Measurements from ENCODE around the gene NPAS3.

Gene NPAS3

GRCh38 chr14:32985866-32986265, 47.2 kb downstream of the NPAS3 start:
- TF ChIP-seq CTCF (IDR thresholded peaks at IDR 0.05; ENCODE audit: insufficient read depth, low read depth, low read length, missing control alignments): no peak
- no peak for DNase-seq (ENCODE audit: low read depth)
- no peak overlapping the region for H3K4me3 ChIP-seq (ENCODE audit: low read length)

- DNase-seq (ENCODE audit: low read depth): no peak
- H3K4me3 ChIP-seq (ENCODE audit: low read length): no peak overlapping the region
Measured at GRCh38 chr14:32986791-32987540, 48.3 kb downstream of the NPAS3 start.

GRCh38 chr14:32991691-32992090, 53.0 kb downstream of the NPAS3 start:
- TF ChIP-seq CTCF (IDR thresholded peaks at IDR 0.05; ENCODE audit: insufficient read depth, low read depth, low read length, missing control alignments): no peak
- DNase-seq (ENCODE audit: low read depth): no peak
- no peak overlapping the region for H3K4me3 ChIP-seq (ENCODE audit: low read length)

More at GRCh38 chr14:32986791-32987540, 48.3 kb downstream of the NPAS3 start:
- TF ChIP-seq CTCF (IDR thresholded peaks at IDR 0.05; ENCODE audit: insufficient read depth, low read depth, low read length, missing control alignments): no peak

- TF ChIP-seq CTCF (IDR thresholded peaks at IDR 0.05; ENCODE audit: insufficient read depth, low read depth, low read length, missing control alignments): no peak
- DNase-seq (ENCODE audit: low read depth): no peak
- H3K4me3 ChIP-seq (ENCODE audit: low read length): no peak overlapping the region
Measured at GRCh38 chr14:32993921-32994320, 55.2 kb downstream of the NPAS3 start.

- no peak for TF ChIP-seq CTCF (IDR thresholded peaks at IDR 0.05; ENCODE audit: insufficient read depth, low read depth, low read length, missing control alignments)
- DNase-seq (ENCODE audit: low read depth): peak; percentile 6
- no peak overlapping the region for H3K4me3 ChIP-seq (ENCODE audit: low read length)
Measured at GRCh38 chr14:32996343-32996742, 57.7 kb downstream of the NPAS3 start.

- TF ChIP-seq CTCF (IDR thresholded peaks at IDR 0.05; ENCODE audit: insufficient read depth, low read depth, low read length, missing control alignments): peak; percentile 47
- no peak overlapping the region for H3K4me3 ChIP-seq (ENCODE audit: low read length)
- DNase-seq (ENCODE audit: low read depth): peak; percentile 36
Measured at GRCh38 chr14:32998433-32998832, 59.8 kb downstream of the NPAS3 start.

GRCh38 chr14:33009673-33010072, 71.0 kb downstream of the NPAS3 start:
- no peak for DNase-seq (ENCODE audit: low read depth)
- H3K4me3 ChIP-seq (ENCODE audit: low read length): no peak overlapping the region
- TF ChIP-seq CTCF (IDR thresholded peaks at IDR 0.05; ENCODE audit: insufficient read depth, low read depth, low read length, missing control alignments): no peak

Measured in epithelial cell of esophagus (primary cell).